ENCODE data around the gene SELENOW.
"Not testable (repeated sequence)": the region's sequence is repeated elsewhere in the genome, so short reads cannot be mapped to it uniquely, and the experiment has no call there.

Gene SELENOW

DNA sequence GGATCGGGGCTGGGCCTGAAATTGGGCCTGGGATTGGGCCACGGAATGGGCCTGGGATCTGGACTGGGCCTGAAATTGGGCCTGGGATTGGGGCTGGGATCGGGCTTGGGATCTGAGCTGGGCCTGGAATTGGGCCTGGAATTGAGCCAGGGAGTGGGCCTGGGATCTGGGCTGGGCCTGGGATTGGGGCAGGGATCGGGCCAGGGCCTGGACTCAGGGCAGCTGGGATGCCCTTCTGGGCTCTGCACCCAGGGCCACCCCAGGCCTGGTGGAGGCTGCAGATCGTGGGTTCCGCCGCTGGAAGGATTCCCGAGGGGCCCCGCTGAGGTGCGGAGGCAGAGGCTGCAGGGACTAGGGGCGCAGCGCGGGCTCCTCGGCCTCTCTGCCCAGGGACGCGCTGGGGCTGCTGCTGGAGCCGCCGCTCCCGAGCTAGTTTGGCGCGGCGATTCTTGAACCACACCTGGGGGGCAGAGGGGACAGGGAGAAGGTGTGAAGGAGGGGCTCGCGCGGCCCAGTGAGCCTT, 24.1 kb downstream of the SELENOW start:
- no peak for DNase-seq (ENCODE audit: low read depth)
- TF ChIP-seq CTCF (conservative IDR thresholded peaks at IDR 0.05; ENCODE audit: low read depth, low read length): no peak

DNA sequence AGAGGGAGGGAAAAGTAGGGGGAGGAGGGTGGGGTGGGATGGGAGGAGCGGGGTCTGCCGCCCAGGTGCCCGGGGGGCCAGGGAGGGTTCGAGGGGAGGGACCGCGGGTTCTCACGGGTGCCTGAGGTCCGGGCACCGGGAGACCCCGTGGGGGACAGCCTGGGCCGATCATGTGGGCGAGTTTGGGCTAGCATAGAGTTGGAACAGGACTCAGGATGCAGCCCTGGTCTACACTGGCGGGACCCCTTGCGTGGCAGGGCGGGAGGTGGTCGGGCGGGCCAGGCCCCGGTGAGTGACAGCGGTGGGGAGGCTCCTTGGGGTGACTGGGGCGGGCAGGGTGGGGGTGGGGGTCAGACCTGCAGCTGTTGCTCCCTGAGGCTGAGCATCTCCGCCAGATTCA, 24.6 kb downstream of the SELENOW start:
- DNase-seq (ENCODE audit: low read depth); H3K4me3 ChIP-seq (ENCODE audit: low read length): not testable (repeated sequence)

More for the DNA sequence above, 24.1 kb downstream of the SELENOW start:
- no peak overlapping the region for H3K4me3 ChIP-seq (ENCODE audit: low read length)

- H3K4me3 ChIP-seq (ENCODE audit: low read length); DNase-seq (ENCODE audit: low read depth): not testable (repeated sequence)
Observed at GRCh38 chr19:47803671-47804070, 25.2 kb downstream of the SELENOW start.

DNA sequence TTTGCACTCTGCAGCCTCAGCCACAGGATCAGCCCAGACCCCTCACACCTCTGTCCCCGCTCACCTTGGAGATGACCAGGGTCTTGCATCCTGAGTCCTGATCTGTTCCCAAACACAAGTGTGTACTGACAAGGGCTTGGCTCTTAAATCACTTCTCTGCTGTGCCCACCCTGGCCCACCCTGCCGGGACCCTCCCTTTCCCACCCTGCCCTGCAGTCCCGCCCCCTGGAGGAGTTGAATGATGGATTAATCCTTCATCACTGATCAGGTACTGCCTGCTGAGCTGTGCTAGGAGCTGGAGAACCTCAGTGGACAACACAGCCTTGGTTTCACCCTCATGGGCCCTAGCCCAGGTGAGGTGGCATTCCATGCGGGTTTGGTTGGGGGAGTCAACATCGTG, 25.9 kb downstream of the SELENOW start, which contains the start of gene TPRX1:
TPRX1 (minus strand) TSS at position 101 of the 400 bp plus-strand sequence; CDS start at position 89, 12 bp downstream.
- DNase-seq (ENCODE audit: low read depth); H3K4me3 ChIP-seq (ENCODE audit: low read length): not testable (repeated sequence)

- no peak overlapping the region for H3K4me3 ChIP-seq (ENCODE audit: low read length)
- no peak for TF ChIP-seq CTCF (conservative IDR thresholded peaks at IDR 0.05; ENCODE audit: low read depth, low read length)
- no peak for DNase-seq (ENCODE audit: low read depth)
Observed at GRCh38 chr19:47805313-47805712, 26.8 kb downstream of the SELENOW start.

DNA sequence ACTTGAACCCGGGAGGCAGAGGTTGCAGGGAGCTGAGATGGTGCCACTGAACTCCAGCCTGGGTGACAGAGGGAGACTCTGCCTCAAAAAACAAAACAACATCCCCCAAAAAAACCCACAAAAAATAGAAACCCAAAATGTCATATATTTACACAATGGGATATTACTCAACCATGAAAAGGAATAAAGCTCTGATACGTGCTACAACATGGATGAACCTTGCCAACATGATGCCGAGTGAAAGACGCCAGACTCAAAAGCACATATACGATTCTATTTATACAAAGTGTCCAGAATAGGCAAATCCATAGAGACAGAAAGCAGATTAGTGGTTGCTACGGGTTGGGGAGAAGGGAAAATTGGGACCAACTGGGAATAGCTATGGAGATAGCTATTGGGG, 27.9 kb downstream of the SELENOW start:
- no peak for DNase-seq (ENCODE audit: low read depth)
- no peak overlapping the region for H3K4me3 ChIP-seq (ENCODE audit: low read length)
- TF ChIP-seq CTCF (conservative IDR thresholded peaks at IDR 0.05; ENCODE audit: low read depth, low read length): no peak

DNA sequence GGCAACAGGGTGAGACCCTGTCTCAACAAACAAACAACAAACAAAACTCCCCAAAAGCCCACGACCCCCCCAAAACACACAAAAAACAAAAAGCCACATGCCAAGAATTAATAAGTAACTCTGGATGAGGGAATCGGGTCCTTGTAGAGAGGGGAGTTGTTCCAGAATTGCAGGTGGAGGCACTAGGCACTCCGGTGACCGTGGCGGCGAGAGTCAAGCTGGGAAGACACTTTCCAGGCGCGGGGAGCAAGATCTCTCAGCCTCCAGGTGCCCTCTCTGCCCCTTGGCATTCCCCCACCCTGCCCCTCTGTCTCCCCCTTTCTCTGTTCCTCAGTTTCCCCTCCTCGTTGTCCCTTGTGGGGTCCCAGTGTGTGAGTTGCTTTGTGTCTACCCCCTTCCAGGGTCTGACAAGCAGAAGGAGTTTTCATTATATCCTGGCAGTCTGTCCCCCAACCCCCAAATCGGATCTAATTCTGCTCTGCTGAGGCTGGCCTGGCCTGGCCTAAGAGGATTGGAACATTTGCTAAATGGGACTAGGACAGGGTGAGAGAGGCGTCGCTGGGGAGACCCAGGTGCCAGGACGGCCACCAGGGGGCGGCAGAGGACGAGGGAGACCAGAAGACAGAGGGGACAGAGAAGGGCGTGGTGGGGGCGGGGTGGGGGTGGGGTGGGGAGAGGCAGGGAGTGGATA, 34.9 kb downstream of the SELENOW start:
- H3K4me3 ChIP-seq (ENCODE audit: low read length): no peak overlapping the region
- DNase-seq (ENCODE audit: low read depth): no peak
- peak; percentile 75 for TF ChIP-seq CTCF (conservative IDR thresholded peaks at IDR 0.05; ENCODE audit: low read depth, low read length)

DNA sequence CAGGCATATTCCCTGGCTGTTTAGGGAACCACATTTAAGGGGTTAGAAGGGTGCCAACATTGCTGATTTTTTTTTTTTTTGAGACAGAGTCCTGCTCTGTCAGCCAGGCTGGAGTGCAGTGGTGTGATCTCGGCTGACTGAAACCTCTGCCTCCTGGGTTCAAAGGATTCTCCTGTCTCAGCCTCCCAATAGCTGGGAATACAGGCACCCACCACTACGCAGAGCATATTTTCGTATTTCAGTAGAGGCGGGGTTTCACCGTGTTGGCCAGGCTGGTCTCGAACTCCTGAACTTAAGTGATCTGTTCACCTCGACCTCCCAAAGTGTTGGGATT, 35.5 kb downstream of the SELENOW start:
- DNase-seq (ENCODE audit: low read depth): no peak
- TF ChIP-seq CTCF (conservative IDR thresholded peaks at IDR 0.05; ENCODE audit: low read depth, low read length): no peak
- no peak overlapping the region for H3K4me3 ChIP-seq (ENCODE audit: low read length)

- H3K4me3 ChIP-seq (ENCODE audit: low read length); DNase-seq (ENCODE audit: low read depth): not testable (repeated sequence)
Observed at GRCh38 chr19:47816270-47816669, 37.8 kb downstream of the SELENOW start.

- DNase-seq (ENCODE audit: low read depth); H3K4me3 ChIP-seq (ENCODE audit: low read length): not testable (repeated sequence)
Observed at GRCh38 chr19:47818221-47818620, 39.7 kb downstream of the SELENOW start.
